Lower leg skin (tissue), 3 donors: Measurements from ENCODE around the gene PODN.

Experiments used
- CTCF ChIP-seq, 3 donors: fragments of 450-650 bp; IDR thresholded peaks; one replicate each; pipeline ENCODE4 v1.5.1; 2016; ENCODE audit warnings: antibody characterized with exemption in 3 of 3, mild to moderate bottlenecking in 3 of 3, moderate library complexity in 2 of 3
- POLR2A ChIP-seq, 2 donors: fragments of 450-650 bp; IDR thresholded peaks; one replicate each; pipeline ENCODE4 v1.6.1; 2016 to 2017; ENCODE audit warnings: antibody characterized with exemption in 2 of 2, mild to moderate bottlenecking in 1 of 2, moderate library complexity in 1 of 2

- TF ChIP-seq CTCF (IDR thresholded peaks at IDR 0.05) (no peak), POLR2A (IDR thresholded peaks at IDR 0.05) (no peak)
Observed at GRCh38 chr1:53046930-53047329, 15.1 kb upstream of the PODN start.
